ENCODE data around the gene N4BP2L1.

Gene N4BP2L1

DNA sequence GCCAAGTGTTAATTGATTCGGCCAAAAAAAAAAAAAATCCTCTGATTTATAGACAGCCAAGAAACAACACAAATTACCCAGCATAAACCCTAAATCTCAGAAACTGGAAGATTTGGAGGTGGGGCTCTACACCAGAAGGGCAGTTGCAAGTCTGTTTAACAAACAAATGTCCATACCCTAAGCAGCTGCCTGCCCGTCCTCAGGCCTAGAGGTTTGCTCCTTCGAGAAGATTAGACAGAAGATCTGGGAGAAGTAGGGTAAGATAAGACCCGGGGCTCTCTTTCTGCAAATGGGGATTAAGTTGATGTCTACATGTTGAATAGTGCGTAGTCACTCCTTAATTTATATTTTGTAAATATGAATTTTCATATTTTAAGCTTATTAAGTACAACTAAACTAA lies 3.4 kb upstream of the N4BP2L1 start:
- DNase-seq (ENCODE audit: low read depth in 2 of 2) = no peak

DNA sequence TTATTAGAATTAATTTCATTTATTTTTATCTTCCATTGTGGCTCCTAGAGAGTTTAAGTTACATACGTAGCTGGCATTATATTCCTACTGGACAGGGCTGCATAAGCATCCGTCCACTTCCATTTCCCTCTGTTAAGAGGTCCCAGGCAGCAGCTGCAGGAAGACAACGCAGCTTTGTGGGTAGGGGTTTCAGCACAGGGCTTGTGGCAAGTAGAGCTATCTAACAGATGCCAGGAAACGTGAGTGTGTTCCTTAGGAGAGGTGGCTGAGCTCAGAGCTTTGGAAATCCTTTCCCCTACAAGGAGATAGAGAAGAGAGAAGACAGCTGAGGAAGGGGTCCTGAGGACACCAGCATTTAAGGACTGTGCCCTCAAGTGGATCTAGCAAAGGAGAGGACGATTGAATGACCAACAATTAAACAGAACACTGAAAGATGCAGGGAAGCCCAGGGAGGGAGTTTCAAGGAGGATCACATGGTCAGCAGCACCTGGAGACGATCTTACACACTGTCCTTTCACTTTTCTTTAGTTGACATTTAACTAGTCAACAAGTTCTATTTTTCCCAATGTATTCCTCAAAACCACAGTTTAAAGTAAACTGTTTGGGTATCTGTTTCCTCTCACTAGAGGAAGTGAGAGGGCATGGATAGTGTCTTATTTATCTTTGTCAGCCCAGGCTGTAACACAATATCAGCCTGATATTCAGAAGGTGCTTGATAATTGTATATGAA lies 2.3 kb upstream of the N4BP2L1 start:
- DNase-seq (ENCODE audit: low read depth in 2 of 2) = no peak

DNA sequence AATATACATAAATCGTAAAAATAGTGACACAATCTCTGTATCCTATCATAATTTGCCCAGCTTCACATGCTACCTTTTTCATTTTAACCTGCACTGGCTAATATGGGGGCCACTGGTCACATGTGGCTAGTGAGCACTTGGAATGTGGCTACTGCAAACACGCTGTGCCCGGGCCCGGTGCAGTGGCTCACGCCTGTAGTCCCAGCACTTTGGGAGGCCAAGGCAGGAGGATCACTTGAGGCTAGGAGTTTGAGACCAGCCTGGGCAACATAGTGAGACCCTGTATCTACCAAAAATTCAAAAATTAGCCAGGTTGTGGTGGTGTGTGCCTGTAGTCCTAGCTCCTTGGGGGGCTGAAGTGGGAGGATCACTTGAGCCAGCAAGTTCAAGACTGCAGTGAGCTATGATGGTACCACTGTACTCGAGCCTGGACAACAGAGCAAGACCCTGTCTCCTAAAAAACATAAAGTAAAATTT lies 1.5 kb upstream of the N4BP2L1 start:
- no peak for DNase-seq (ENCODE audit: low read depth in 2 of 2)

DNA sequence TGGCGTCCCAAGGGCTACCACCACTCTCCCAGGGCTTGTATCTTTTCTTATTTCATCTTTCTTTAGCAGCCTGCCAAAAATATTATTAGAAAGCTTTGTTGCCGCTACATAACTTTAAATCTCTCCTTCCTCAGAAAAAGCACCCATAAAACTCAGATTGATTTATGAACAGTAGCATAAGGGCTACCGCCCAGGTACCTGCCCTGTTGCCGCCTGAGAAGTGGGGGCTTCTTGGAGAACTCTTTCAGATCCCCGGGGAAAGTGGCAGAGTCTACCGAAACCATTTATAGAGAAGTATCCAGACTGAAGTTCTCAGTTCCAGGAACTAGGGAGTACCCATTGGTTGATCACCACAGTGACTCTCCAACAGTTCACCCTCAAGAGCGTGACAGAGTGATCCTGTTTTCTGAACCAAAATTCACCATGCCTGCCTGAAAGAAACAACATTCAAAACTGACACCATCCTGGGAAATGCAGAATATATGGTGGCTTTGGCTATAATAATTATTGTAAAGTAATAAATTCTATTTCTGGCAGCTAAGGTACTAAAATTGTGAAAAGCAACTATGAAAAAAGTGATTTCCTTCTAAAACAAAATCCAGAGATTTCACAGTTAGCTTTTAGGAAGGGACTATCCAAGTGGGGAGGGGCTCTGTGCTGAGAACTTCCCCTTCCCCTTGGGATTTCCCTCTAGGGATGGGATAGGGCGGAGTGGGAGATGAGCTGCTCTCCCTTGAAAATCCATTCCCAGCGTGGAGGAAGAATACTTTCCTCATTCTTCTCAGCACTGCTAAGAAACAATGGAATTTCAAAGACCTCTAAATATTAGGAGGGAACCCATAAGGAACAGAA lies 877 bp upstream of the N4BP2L1 start:
- no peak for DNase-seq (ENCODE audit: low read depth in 2 of 2)

DNA sequence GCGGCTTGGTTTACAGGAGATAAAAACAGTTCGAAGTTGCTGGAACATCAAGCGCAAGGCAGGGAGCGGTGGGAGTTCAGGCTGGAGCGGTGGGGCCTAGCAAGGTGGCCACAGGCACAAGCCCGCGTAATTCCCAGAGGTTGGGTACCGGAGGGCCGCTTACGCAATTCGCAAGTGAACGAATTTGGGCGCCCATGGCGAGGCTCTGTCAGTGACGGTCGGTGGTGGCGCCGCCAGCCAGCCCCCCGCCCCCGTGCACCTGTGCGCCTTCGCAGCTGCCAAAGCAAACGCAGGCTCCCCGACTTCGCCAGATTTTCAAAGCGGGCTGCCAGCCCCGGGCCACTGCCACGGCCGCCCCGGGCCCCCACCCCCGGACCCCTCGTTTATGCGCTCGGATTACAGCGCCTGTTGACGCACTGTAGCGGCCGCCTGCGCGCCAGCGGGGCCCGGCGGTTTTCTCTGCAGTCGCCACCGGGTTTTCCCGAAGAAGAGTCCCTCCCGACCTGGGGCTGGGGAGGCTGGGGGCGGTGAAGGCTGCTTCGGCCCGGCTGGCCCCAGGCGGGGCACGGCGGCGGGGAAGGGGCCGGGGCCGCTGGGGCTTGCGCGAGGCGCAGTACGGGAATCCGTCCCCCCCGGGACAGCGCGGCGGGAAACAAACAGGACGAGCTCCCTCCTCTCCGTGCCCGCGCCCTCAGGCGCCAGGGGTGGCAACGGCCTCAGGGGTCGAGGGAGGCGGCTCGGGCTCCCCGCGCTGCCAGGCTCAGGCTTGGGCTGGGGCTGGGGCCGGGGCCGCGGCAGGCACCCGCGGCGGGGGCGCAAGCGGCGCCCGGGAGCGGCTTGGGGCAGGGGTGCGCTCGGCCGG lies 709 bp downstream of the N4BP2L1 start:
- DNase-seq (ENCODE audit: low read depth in 2 of 2) = no peak

DNA sequence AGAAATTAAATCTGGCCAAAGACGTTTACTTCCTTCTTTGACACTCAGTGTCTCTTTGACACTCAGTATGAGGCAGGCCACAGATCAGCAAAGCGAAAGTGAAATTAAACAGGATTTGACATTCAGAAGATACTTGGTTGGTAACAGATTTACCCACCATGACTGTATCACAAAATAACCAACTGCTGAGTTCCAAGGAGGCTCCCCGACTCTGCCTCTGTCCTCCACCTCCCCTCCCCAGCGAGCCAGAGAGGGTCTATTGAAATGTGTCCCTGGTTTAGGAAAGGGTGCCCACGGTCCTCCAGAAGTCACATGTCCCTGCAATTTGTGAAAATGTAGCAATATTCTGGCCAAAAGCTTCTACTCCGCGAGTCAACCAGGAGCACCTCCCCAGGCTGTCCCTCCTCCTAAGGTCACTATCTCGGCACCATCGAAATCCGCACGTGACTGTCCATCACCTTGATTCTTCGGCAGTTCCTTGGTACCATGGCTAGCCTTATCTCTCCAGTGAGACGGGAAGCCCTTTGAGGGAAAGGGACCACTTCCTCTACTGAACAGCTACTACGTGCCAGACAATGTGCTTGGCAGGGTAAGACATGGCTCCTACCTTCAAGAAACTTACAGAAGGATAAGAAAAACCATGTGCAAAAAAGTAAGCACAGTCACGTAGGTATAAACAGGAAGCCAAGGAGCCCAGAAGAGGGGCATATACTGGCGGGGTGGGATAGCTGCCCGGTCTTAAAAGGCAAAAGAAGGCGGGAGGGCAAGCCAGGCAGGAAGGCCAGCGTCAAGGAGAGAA lies 1.5 kb downstream of the N4BP2L1 start:
- DNase-seq (ENCODE audit: low read depth in 2 of 2) = no peak

DNA sequence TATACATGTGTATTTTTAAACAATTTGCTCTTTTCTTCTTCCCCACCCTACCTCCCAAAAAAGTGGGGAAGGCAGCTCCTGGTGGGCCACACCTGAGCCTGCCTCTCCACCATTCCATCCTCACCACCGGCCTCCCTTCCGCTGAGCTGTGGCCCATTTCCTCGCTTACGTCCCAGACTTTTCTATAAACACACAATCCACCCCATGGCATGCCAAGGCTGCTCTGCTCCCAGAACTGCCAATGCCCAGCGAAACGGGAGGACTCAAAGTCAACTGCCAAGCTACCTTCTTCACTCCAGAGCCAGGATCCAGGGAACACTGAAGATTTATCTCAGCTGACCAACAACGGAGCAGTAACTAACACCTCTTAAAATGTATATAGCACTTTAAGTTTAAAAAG lies 2.8 kb downstream of the N4BP2L1 start:
- no peak for DNase-seq (ENCODE audit: low read depth in 2 of 2)

DNA sequence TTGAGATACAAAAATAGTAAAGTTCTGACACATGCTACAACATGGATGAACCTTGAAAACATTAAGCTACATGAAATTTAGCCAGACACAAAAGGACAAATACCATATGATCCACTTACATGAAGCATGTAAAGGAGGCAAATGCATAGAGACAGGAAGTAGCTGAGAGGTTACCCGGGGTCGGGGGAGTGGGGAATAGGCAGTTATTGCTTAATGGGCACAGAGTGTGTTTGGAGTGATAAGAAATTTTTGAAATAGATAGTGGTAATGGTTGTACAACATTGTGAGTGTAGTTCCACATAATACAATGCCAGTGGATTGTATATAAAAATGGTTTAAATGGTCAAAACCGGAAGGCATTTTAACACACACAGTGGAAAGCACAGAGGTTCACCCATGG lies 4.3 kb downstream of the N4BP2L1 start:
- no peak for DNase-seq (ENCODE audit: low read depth in 2 of 2)

DNA sequence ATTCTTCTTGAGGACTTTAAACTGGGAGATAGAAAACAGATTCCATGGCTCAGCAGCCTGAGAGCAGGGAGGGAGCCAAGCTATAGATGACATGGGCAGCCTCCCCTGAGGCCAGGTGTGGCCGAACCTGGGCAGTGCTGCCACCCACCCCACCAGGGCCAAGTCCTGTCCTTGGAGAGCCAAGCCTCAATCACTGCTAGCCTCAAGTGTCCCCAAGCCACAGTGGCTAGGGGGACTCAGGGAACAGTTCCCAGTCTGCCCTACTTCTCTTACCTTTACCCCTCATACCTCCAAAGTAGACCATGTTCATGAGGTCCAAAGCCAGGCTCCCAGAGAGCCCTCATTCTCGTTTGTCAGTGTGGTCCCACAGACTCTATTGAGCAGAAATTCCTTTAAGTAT lies 8.1 kb downstream of the N4BP2L1 start:
- DNase-seq (ENCODE audit: low read depth in 2 of 2) = no peak

DNA sequence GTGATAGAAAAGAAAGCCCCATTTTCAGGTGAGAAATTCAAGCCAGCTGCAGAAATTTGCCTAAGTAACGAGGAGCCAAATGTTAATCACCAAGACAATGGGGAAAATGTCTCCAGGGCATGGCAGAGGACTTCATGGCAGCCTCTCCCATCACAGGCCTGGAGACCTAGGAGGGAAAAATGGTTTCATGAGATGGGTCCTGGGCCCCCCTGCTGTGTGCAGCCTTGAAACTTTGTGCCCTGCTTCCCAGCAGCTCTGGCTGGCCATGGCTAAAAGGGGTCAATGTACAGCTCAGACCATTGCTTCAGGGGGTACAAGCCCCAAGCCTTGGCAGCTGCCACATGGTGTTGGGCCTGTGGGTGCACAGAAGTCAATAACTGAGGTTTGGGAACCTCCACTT lies 9.9 kb downstream of the N4BP2L1 start:
- DNase-seq (ENCODE audit: low read depth in 2 of 2) = no peak

DNA sequence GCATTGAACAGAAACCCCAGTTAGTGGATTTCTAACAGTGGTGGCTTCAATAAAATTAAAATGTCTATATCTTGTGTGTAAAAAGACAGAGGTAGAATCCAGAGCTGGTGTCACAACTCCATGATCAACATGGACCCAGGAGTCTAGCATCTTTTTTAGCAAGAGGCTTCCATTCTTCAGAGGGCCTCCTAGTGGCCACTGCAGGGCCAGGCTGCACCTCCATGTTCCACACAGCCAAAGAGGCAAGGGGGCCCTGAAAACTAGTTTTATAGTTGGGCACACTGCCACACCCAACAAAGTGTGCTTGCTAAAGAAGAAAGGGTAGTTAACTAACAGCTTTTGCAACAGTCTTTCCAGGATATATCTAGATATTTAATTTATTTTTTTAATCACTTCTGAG lies 12.9 kb downstream of the N4BP2L1 start:
- peak in 1 of 2 donors; percentile 16 for DNase-seq (ENCODE audit: low read depth in 2 of 2)

DNA sequence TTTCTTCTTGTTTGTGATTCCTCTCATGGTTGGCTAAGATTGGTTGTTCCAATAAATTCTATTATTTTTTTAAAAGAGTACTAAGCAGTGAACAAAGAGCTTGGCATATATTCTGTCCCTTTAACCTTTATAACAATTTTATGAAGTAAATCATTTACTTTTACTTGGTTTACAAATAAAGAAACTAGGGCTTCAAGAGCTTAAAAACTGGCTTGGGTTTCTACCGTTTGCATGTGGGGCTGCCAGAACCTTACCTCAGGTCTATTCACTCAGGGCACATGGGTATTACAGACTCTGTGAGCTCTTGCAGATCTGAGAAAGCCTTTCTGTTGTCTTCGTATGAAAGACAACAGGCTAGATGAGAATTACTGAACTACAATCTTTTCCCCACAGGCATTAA lies 13.3 kb downstream of the N4BP2L1 start:
- DNase-seq (ENCODE audit: low read depth in 2 of 2) = no peak

DNA sequence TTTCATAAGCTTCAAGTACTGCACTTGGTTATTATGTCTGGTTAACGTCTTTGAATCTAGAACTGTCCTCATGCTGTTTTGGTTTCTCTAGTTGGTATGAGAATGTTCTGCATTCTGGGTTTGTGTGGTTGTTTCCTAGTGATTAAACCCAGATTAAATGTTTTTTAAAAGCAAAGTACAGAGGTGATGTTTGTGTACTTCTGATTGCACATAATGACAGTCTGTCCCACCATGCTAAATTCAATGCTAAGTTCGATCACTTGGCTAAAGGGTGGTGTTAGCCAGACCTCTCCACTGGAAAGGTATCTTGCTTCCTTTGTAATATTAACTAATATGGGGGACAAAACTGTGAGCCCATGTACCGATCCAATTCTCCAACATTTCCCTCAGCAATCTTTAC lies 14.6 kb downstream of the N4BP2L1 start:
- no peak for DNase-seq (ENCODE audit: low read depth in 2 of 2)

DNA sequence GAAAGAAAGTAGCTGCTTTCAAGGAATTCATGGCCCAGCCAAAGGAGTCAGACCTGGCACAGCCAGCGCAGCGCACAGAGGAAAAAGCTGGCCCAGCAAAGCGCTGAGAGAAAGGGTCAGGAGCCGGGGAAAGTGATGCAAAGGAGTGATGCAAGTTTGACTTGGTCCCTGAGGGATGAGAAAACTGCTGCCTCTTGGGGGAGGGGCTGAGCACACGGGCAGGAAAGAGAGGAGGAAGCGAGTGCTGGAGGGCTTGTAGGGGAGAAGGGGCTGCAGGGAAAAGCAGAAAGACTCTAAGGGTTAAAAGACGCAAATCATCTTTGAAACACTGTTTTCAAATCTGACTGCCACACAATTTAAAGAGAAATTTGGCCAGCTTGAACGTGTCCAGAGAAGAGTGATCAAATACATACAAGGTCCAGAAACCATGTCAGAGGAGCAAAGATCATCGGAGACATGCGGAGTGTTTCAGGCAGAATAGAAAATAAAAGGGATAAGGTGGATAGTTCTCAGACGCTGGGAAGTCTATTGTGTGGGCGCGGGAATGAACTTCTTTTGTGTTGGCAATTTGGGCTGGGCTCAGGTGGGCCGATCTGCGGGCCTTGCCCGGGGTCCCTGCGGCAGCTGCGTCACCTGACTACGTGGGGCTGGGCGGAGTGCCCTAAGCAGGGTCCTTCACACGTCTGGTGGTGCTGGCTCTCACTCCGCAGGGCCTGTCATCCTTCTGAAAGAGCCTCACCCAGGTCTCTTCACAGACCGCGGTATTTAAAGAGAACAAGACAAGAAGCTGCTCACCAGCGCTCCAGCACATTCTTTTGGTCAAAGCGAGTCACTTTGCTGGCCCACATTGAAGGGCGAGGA lies 18.1 kb downstream of the N4BP2L1 start:
- no peak for DNase-seq (ENCODE audit: low read depth in 2 of 2)

DNA sequence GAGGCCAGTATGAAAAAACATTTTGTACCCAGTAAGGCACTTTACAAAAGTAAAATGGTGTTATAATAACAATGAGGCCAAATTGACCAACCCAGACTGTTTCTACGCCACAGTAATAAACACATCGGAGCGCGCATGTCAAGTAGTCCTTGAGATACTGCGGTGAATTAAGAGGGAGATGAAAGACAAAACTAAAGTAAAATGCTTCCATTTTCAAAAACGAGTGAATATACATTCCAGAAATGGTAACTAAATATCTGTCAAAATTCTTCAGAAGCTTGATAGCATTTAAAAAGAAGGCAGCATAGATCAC lies 19.0 kb downstream of the N4BP2L1 start:
- DNase-seq (ENCODE audit: low read depth in 2 of 2) = no peak

DNA sequence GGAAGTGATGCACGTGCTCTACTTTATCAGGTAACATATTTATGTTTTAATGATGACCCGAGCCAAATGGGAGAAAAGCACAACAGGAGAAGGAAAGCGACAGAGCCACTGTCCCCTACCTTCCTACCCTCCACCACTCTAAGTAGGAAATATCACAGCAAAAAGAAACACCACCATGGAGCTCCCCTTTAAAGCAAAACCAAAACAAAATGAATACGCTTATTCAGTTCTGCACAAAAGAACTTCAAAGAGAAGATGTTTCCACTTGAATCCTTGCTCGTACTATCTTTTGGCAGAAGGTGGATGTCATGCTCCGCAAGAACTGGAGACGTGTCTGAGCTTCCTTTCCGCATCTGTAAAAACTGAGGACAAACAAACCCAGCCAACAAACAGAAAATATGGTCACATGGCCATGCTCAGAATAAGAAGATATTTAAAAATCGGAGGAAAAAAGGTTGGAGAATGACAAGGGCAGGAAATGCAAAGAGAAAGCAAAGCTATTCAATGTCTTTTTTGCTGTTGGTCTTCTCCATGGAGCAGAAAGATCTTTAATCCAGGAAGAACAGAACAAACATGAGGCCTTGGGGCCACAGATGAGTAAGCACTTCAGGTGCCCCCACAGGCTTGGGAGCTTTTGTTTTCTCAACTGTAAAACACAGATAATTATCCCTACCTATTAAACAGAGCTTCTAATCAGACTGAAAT lies 19.5 kb downstream of the N4BP2L1 start:
- no peak for DNase-seq (ENCODE audit: low read depth in 2 of 2)

DNA sequence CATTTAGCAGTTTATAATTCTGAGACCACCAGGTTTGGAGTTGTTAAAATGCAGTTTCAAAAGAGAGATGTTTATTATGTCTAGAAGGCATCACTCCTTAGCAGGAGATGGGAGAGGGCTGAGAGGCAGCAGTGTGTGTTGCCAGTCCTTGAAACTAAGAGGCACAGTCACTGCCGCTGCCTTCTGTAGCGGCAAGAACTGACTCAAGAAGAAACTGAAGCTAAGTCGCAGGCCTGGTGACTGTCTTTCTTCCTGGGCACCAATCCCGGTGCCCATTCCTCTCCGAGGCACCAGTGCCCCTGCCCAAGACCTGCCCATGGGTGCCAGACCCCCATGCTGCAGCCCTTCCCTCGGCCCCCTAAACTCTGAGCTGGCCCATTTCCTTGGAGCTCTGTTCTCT lies 20.1 kb downstream of the N4BP2L1 start:
- DNase-seq (ENCODE audit: low read depth in 2 of 2) = peak in 1 of 2 donors; percentile 4

DNA sequence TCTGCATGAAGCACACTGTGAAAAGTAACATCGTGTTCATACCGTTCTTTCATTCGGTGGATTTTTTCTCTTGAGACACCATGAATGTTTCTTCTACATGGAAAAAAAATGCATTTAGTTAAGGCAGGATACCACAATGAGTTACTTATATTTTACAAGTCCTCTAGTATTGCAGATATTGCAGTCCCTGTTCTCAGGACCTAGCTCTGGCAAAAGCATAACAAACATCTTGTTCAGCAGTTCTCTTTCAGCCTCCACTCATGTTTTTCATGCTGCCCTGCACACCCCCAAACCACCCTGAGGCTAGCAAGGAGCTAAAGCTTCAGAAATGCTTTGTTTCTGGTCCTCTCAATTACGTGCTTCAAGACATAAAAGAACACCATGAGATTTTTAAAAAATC lies 24.8 kb downstream of the N4BP2L1 start:
- no peak for DNase-seq (ENCODE audit: low read depth in 2 of 2)

DNA sequence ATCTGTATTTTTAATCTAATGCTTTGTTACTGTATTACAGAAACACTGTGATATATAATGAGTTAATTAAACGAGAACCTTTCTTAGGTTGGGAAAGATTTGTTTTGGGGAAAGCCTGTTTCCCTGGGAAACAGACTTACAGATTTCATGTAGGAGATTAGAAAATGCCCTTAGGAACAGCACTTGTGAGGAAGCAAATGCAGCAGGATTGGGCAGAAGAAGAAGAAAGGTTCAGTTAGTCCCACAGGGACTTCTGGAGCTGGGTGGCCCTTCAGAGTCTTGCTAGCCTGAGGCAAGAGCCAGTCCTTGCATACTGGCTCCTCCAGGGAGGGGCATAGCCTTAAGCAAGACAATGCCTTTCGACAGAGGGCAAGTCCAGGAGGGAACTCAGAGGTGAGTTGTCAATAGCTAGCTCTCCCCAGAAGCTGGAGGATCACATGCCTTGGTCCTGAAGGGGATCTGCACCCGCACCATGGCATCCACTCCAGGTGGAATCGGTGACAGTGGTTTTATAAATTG lies 36.8 kb downstream of the N4BP2L1 start:
- no peak for DNase-seq (ENCODE audit: low read depth in 2 of 2)

DNA sequence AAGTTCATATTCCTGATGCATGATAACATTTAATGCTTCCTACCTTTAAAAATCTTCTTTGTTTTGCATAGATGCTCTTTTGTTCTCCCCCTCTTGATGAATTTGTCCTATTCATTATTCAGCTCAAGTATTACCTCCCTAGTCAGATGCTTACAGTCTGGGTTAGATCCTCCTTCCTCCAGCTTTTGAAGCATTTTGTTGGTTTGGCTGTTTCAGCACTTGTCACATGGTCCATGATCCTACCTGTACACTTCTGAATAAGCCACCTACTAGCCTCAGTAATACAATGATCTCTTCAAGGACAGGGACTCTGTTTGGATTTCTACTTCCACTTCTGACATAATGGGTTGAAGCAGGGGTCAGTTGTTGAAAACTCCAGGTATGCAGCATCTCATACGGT lies 37.4 kb downstream of the N4BP2L1 start:
- DNase-seq (ENCODE audit: low read depth in 2 of 2) = no peak
